Karpas-422 (cell line): ENCODE results near the gene ADIPOQ. TPM values are rescaled to one million over a fixed set of nuclear protein-coding genes. Genes with fewer than 3 reads are reported as not detected.

ENCODE experiments used
- DNase-seq: peaks from one replicate; pipeline ENCODE4 v3.0.0-alpha.2; 2015
- H2AFZ ChIP-seq: fragments of 200-600 bp; sonication (generic); 2 replicates; pipeline ENCODE4 v1.6.1; 2014; ENCODE audit warnings: antibody characterized with exemption, low read length, mixed read lengths
- H3K27ac ChIP-seq: fragments of 200-600 bp; sonication (generic); 2 replicates; pipeline ENCODE4 v1.5.1; 2014; ENCODE audit warnings: mild to moderate bottlenecking, low read length, moderate library complexity
- H3K27me3 ChIP-seq: fragments of 200-600 bp; sonication (generic); 2 replicates; pipeline ENCODE4 v1.6.1; 2014; ENCODE audit warnings: low read length, mixed read lengths
- H3K36me3 ChIP-seq: fragments of 200-600 bp; sonication (generic); 2 replicates; pipeline ENCODE4 v1.6.1; 2014; ENCODE audit warnings: low read length, mixed read lengths; ENCODE audit not compliant: insufficient read depth
- H3K4me1 ChIP-seq: fragments of 200-600 bp; sonication (generic); 2 replicates; pipeline ENCODE4 v1.6.1; 2014; ENCODE audit warnings: mild to moderate bottlenecking, low read length, mixed read lengths
- H3K4me2 ChIP-seq: fragments of 200-600 bp; sonication (generic); 2 replicates; pipeline ENCODE4 v1.6.1; 2014; ENCODE audit warnings: low read length, low read depth, mild to moderate bottlenecking; ENCODE audit not compliant: poor library complexity, severe bottlenecking
- H3K4me3 ChIP-seq: fragments of 200-600 bp; sonication (generic); 2 replicates; pipeline ENCODE4 v1.5.1; 2014; ENCODE audit warnings: mild to moderate bottlenecking, antibody characterized with exemption, low read length, mixed read lengths
- H3K79me2 ChIP-seq: fragments of 200-600 bp; sonication (generic); 2 replicates; pipeline ENCODE4 v1.6.1; 2014; ENCODE audit warnings: mild to moderate bottlenecking, low read length, mixed read lengths
- H3K9ac ChIP-seq: fragments of 200-600 bp; sonication (generic); 2 replicates; pipeline ENCODE4 v1.6.0; 2014; ENCODE audit warnings: low read length
- H3K9me2 ChIP-seq: fragments of 200-600 bp; sonication (generic), shearing (Covaris generic); replicated peaks from 2 replicates; pipeline ENCODE4 v1.6.0; 2014; ENCODE audit warnings: mild to moderate bottlenecking, low read length, moderate library complexity; ENCODE audit not compliant: insufficient read depth
- H3K9me3 ChIP-seq: fragments of 300-700, 200-600 bp; sonication (generic); 2 replicates; pipeline ENCODE4 v1.6.1; 2014; ENCODE audit warnings: low read length, mixed read lengths
- H4K20me1 ChIP-seq: fragments of 200-600 bp; sonication (generic); 2 replicates; pipeline ENCODE4 v1.6.1; 2014; ENCODE audit warnings: mild to moderate bottlenecking, antibody characterized with exemption, low read length, low read depth; ENCODE audit not compliant: insufficient read depth
- total RNA-seq: library from RNA; depleted of rRNA; stranded (reverse); fragments of >200 nt; shearing (Covaris generic); gene quantifications from 2 replicates; pipeline ENCODE4 v1.2.3, GENCODE V29; 2014; ENCODE audit warnings: low replicate concordance

Gene ADIPOQ
- total RNA-seq, 1 experiment from 2014 or later: not detected

DNA sequence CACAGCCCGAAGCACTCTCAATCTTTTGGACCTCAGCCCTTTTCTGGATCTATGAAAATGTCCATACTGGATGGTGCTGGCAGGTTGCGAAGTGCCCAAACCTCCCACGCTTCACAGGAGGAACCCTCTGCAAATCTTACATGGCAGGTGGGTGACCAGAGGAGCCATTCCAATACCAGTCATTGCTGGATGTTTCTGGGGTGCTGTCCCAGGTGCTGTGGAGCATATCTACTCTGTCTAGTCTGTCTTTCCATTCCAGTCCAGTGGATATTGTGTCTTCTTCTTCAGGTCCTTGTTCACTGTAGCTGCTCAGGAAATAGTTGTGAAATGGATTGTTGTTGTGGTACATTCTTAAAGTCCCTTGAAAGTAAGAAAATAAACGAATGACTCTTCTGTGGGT lies 10.7 kb upstream of the ADIPOQ start:
- Histone ChIP-seq H3K4me3 (no peak overlapping the region), H3K9ac (no peak overlapping the region), H3K79me2 (no peaks in the 10 kb centered on the region), H3K4me1 (peaks cover 10% of the 10 kb centered on the region), H3K9me2 (no peaks in the 10 kb centered on the region), H3K9me3 (no peaks in the 10 kb centered on the region), H3K36me3 (no peaks in the 10 kb centered on the region), H3K27ac (no peak overlapping the region), H3K4me2 (no peak overlapping the region), H4K20me1 (no peaks in the 10 kb centered on the region), H2AFZ (no peak overlapping the region), H3K27me3 (no peaks in the 10 kb centered on the region)
- no peak for DNase-seq

DNA sequence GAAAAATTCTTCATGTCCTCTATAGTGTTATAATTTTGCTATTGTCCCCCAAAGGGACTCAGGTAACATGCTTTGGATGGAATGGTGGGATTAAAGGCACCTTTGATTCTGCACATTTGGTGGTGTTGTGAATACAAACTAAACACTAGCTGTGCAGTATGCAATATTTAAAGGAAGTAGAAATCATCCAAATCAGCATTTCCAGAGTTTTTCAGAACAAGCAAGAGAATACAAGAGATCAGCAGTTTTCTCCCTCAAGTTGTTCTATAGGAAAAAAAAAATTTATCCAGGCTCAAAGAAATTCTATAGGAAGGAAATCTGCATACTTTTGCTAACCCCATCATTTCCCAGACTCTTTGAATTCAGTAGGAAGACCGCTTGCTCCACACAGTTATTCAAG lies 10.2 kb upstream of the ADIPOQ start:
- Histone ChIP-seq H2AFZ (no peak overlapping the region), H3K79me2 (no peaks in the 10 kb centered on the region), H3K9me3 (no peaks in the 10 kb centered on the region), H3K4me1 (peaks cover 6% of the 10 kb centered on the region), H3K36me3 (no peaks in the 10 kb centered on the region), H3K4me2 (no peak overlapping the region), H4K20me1 (no peaks in the 10 kb centered on the region), H3K27me3 (no peaks in the 10 kb centered on the region), H3K27ac (no peak overlapping the region), H3K4me3 (no peak overlapping the region), H3K9me2 (no peaks in the 10 kb centered on the region), H3K9ac (no peak overlapping the region)
- no peak for DNase-seq

- H3K27ac ChIP-seq: no peak overlapping the region
- DNase-seq: no peak
- no peaks in the 10 kb centered on the region for H3K27me3 ChIP-seq
- H3K36me3 ChIP-seq: no peaks in the 10 kb centered on the region
- no peaks in the 10 kb centered on the region for H4K20me1 ChIP-seq
- H3K79me2 ChIP-seq: no peaks in the 10 kb centered on the region
- no peaks in the 10 kb centered on the region for H3K9me2 ChIP-seq
- H3K4me2 ChIP-seq: no peak overlapping the region
- no peak overlapping the region for H2AFZ ChIP-seq
- H3K9me3 ChIP-seq: no peaks in the 10 kb centered on the region
- no peak overlapping the region for H3K4me3 ChIP-seq
- no peak overlapping the region for H3K9ac ChIP-seq
- no peaks in the 10 kb centered on the region for H3K4me1 ChIP-seq
These were observed 2.5 kb upstream of the ADIPOQ start for GRCh38 chr3:186839874-186840641.

DNA sequence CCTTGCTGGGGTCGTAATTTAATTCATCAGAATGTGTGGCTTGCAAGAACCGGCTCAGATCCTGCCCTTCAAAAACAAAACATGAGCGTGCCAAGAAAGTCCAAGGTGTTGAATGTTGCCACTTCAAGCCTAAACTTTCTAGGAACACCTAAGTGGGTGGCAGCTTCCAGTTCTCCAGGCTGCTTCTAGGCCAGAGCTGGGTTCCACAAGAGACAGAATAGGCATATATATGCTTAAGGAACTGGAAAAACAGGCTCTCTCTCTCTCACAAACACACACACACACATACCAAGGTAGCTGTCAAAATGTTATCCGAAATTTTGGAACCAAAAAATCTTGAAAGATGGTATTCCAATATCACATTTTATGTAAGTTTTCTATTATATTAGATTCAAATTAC lies 890 bp upstream of the ADIPOQ start:
- H3K9me2 ChIP-seq: no peaks in the 10 kb centered on the region
- no peaks in the 10 kb centered on the region for H3K79me2 ChIP-seq
- no peaks in the 10 kb centered on the region for H3K9me3 ChIP-seq
- H2AFZ ChIP-seq: no peak overlapping the region
- H3K27me3 ChIP-seq: no peaks in the 10 kb centered on the region
- no peak overlapping the region for H3K9ac ChIP-seq
- no peaks in the 10 kb centered on the region for H4K20me1 ChIP-seq
- no peak overlapping the region for H3K4me2 ChIP-seq
- no peaks in the 10 kb centered on the region for H3K4me1 ChIP-seq
- H3K27ac ChIP-seq: no peak overlapping the region
- no peak overlapping the region for H3K4me3 ChIP-seq
- DNase-seq: no peak
- no peaks in the 10 kb centered on the region for H3K36me3 ChIP-seq

DNA sequence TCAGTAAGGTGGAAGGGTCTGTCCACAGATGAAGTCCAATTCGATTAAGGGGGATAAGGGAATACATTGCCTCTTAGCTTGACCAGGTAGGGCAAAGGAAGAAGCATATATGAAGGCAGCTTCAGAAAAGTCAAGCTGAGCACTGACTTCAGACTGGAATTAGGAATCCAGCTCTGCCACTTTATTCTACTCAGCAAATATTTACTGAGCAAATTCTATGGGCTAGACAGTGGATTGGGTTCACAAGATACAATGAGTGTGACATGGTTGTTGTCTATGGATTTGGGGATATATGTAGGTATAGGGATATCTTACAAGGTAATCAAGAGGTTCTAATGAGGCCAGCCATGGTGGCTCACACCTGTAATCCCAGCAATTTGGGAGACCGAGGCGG lies 526 bp downstream of the ADIPOQ start:
- Histone ChIP-seq H3K4me2 (no peak overlapping the region), H3K27me3 (no peaks in the 10 kb centered on the region), H3K9ac (no peak overlapping the region), H3K36me3 (no peaks in the 10 kb centered on the region), H3K4me3 (no peak overlapping the region), H3K4me1 (no peaks in the 10 kb centered on the region), H2AFZ (no peak overlapping the region), H3K9me3 (no peaks in the 10 kb centered on the region), H4K20me1 (no peaks in the 10 kb centered on the region), H3K9me2 (no peaks in the 10 kb centered on the region), H3K27ac (no peak overlapping the region), H3K79me2 (no peaks in the 10 kb centered on the region)
- no peak for DNase-seq

GRCh38 chr3:186844908-186845307 lies 2.4 kb downstream of the ADIPOQ start:
- peaks cover 3% of the 10 kb centered on the region; the same call in 1 of the 2 replicates for H3K4me1 ChIP-seq
- no peak overlapping the region for H3K9ac ChIP-seq
- H4K20me1 ChIP-seq: no peaks in the 10 kb centered on the region
- H3K9me2 ChIP-seq: no peaks in the 10 kb centered on the region
- no peaks in the 10 kb centered on the region for H3K36me3 ChIP-seq
- H3K4me2 ChIP-seq: no peak overlapping the region
- no peaks in the 10 kb centered on the region for H3K9me3 ChIP-seq
- no peaks in the 10 kb centered on the region for H3K27me3 ChIP-seq
- no peaks in the 10 kb centered on the region for H3K79me2 ChIP-seq
- DNase-seq: no peak
- H2AFZ ChIP-seq: no peak overlapping the region
- H3K4me3 ChIP-seq: no peak overlapping the region
- H3K27ac ChIP-seq: no peak overlapping the region

DNA sequence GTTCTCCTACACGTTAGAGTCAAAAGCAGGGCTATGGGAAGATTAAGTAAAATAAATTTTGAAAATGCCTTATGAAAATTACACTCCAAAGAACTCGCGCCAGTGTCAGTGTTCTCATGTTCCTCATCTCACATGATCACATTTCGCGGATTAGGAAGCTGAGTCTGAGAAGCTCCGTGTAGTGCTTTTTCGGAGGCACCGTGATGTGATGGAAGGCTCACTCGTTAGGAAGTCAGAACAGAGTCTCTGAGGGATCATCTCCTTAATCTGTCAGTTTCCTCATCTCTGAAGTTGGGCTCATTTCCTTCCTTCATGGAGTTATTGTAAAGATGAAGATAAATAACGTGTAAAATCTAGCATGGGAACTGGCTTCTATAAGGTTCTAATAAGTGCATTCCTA lies 3.2 kb downstream of the ADIPOQ start:
- no peak overlapping the region for H3K27ac ChIP-seq
- H3K9me3 ChIP-seq: no peaks in the 10 kb centered on the region
- no peaks in the 10 kb centered on the region for H3K79me2 ChIP-seq
- H3K9me2 ChIP-seq: no peaks in the 10 kb centered on the region
- no peaks in the 10 kb centered on the region for H3K27me3 ChIP-seq
- H3K4me2 ChIP-seq: no peak overlapping the region
- no peak overlapping the region for H3K9ac ChIP-seq
- H3K4me1 ChIP-seq: peaks cover 3% of the 10 kb centered on the region; the same call in 1 of the 2 replicates
- H2AFZ ChIP-seq: no peak overlapping the region
- no peaks in the 10 kb centered on the region for H3K36me3 ChIP-seq
- H3K4me3 ChIP-seq: no peak overlapping the region
- no peak for DNase-seq
- no peaks in the 10 kb centered on the region for H4K20me1 ChIP-seq

DNA sequence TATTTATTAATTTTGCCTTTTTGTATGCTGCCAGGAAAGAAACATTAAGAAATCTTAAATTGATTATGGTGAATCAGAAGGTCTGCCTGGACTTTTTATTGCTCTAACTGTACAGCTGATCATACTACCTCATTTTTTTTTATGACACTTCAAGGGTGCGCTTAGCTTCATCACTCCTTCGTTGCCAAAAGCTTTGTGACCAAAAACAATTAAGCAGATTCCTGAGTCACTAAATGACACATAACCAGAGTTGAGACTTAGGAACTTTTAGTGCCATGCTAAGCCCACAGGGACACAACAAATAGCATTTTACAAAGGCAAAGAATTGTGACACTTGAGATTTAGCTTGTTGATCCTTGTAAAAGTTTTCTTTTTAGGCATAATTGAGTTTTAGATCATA lies 4.9 kb downstream of the ADIPOQ start:
- H3K4me2 ChIP-seq: no peak overlapping the region
- H3K36me3 ChIP-seq: no peaks in the 10 kb centered on the region
- H3K9ac ChIP-seq: no peak overlapping the region
- H3K9me2 ChIP-seq: no peaks in the 10 kb centered on the region
- H4K20me1 ChIP-seq: no peaks in the 10 kb centered on the region
- H3K9me3 ChIP-seq: no peaks in the 10 kb centered on the region
- DNase-seq: no peak
- peaks cover 3% of the 10 kb centered on the region; the same call in 1 of the 2 replicates for H3K4me1 ChIP-seq
- H3K79me2 ChIP-seq: no peaks in the 10 kb centered on the region
- H3K27ac ChIP-seq: no peak overlapping the region
- no peak overlapping the region for H3K4me3 ChIP-seq
- H3K27me3 ChIP-seq: no peaks in the 10 kb centered on the region
- H2AFZ ChIP-seq: no peak overlapping the region
